HG02759 (cell line): Measurements from ENCODE around the gene COL5A2.

Source experiments
- ATAC-seq: cut with Tn5 transposase; IDR thresholded peaks from one replicate; pipeline ENCODE4 v1.9.1; 2021; ENCODE audit warnings: mild to moderate bottlenecking, moderate library complexity; ENCODE audit not compliant: unreplicated experiment

COL5A2 gene

DNA sequence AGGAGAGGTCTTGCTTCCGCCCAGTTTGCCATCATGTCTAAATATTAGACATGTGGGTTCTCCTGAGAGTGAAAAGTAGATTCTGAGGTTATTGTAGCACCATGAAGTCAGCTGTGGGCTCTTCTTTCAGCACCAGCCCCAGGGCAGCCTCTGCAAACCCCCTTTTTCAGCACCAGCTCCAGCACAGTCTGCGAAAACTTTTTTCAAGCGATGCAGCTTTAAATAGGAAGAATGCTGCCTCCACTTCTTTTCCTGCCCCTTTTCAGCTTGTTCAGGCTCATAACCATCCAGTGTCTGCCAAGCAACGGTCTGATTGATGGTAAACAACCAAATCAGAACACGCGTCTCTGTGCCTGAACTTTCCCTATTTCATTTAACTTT lies at the start of gene COL5A2:
Gene COL5A2 (minus strand): TSS at position 192 of the 381 bp plus-strand sequence. CDS start 157 bp downstream, at position 35.
- no peak for ATAC-seq

DNA sequence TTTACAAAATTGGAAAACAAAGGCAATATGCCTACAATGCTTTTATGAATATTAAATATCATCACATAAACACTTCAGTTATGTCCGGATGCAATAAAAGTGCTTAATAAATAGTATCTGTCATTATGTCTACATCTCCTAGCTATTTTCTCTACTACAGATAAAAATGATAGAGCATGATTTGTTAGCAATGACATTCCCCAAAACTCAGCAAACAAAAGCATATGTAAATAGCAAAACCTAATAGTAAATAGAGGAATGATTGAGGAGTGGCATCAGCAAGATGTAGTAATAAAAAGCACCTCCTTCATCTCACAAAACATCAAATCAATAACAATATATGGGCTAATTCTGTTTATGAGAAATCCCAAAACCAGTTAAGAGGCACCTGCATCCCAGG lies 46.5 kb upstream of the COL5A2 start:
- no peak for ATAC-seq

- ATAC-seq, result no peak
Observed at GRCh38 chr2:189225032-189225431, 45.5 kb upstream of the COL5A2 start.

DNA sequence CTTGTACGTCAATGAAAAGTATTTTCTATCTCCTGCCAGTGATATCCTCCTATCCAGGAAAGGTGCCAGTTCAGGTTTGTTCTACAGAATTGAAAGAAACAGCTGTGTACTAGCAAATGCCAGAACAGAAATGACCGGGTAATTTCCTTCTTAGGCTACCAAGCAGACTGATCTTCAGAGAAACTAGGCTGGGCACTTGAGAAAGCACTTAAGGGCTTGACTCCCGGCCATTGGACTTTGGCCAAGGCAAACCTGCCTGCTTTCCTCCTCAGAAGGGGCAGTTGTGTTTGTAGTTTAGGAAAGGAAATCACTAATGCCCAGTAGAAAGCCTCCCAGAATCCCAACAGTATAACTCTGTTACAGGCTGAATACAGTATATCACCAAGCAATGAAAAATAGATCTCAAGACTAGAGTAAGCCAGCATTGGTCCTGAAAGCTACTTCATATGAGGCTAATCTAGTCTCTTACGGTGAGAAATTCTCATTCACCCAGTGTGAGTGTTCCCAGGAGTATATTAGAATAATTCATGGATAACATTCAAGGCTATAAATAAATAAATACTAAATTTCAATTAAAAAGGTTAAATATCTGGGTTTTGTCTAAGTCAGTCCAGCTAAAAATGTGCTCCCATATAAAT lies 43.0 kb upstream of the COL5A2 start:
- no peak for ATAC-seq

DNA sequence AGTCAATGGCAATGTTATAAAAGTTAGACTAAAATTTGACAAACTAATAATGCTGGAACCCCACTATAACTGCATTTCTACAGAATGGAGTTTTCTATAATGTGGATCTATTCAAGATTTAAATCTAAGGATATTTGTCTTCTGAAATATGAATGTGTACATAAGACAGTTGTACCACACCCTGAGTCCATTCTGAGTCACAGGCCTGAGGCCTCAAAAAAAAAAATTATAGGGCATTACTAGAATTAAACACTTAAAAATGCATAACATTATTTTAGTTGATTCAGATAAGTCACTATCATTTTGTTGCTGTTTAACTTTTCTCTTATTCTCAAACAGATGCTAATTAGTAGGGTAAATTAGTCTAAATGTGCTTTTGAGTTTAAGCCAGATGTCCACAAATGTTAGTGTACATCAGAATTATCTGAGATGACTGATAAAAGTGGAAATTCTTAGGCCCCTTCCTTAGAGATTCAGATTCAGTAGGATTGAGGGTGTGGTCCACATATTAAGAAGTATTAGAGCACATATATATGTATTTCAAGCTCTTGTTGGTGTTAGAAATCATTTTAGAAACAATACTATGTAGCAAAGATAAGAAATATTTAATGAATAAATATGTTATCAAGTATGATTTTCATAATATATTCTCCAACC lies 42.4 kb upstream of the COL5A2 start:
- no peak for ATAC-seq

GRCh38 chr2:189218236-189218635 lies 38.7 kb upstream of the COL5A2 start:
- ATAC-seq, result no peak

DNA sequence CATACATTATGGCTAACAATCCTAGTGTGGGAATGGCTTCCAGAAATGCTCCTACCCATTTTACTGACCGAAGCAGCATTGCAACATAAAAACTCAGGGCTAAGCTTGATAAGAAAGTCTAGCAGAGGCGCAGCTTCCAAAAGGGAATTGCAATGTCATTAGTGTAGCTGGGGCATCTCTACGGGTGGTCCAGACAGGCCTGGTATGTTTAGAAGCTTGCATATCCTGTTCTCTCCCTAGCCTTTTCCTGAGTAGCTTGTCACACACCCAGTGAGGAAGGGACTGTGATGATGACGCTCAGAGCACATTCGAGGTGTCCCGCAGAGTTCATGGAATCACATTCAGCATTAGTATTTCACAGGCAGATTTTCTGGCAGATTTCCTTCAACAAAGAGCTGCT lies 38.0 kb upstream of the COL5A2 start:
- ATAC-seq, result no peak

DNA sequence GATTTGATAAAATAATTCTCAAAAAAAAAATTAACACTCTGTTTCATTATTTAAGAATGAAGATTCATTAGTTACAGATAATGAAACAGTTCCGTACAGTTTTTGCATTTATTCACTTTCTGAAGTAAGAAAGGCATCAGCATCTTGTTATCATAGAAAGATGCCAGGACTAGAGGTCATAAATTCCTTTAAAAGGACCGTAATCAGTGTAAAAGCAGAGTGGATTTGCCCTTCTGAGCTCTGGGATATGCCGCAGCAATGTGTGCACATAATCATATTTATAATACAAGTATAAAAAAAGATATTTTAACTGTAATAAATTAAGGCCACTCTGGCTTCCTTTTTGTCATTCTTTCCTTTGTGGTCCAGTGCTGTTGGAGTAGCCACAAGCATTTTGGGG lies 37.5 kb upstream of the COL5A2 start:
- ATAC-seq, result no peak

- no peak for ATAC-seq
Observed at GRCh38 chr2:189214484-189214883, 34.9 kb upstream of the COL5A2 start.

- ATAC-seq, result no peak
Observed at GRCh38 chr2:189213250-189213649, 33.7 kb upstream of the COL5A2 start.

- no peak for ATAC-seq
Observed at GRCh38 chr2:189210250-189211087, 30.9 kb upstream of the COL5A2 start.

- no peak for ATAC-seq
Observed at GRCh38 chr2:189208254-189208653, 28.7 kb upstream of the COL5A2 start.

DNA sequence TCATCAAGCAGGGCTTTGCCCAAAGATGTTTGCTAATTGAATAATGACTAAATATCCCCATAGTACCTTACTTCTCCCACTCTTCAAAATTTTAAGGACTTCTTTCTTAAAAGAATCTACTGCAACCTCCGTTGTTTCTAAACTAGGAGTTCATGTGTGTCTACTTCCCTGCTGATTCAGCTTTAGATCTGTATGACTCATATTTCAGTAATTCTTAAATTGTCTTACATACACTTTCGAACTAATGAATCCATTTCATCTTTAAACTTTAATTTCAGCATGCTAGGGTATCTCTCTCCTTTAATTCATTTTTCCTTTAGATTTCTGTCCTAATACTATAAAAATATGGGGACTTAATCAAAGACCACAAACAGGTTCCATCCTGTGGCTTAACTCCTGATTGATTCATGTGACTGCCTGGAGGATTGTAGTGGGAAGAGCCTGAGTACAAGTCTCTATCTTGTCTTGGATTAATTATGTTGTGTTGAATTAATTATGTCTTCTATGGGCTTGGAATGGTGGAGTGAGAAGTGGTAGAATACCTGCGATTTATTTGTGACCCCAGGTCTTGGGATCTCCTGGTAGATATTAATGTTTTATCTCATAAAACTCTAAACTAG lies 24.9 kb upstream of the COL5A2 start:
- no peak for ATAC-seq

GRCh38 chr2:189203177-189203799 lies 23.7 kb upstream of the COL5A2 start:
- no peak for ATAC-seq

DNA sequence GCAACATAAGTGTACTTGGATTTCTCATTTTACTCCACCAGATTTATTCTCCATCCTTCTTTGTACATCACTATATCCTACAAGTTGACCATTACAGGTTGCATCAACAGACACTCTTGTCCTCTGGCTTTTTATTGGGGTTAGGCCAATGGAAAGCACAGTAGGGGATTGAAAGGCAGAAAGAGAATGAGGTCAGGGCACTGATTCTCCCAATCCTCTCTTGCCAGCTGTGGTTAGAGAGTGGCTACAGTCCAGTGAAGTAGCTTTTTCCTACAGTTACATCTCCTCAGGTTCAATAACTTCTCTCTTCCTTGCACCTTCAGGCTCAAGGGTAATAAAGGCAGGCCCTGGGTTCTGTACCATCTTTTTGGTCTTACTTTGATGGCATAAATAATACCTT lies 20.2 kb upstream of the COL5A2 start:
- ATAC-seq, result no peak

GRCh38 chr2:189192766-189193165 lies 13.2 kb upstream of the COL5A2 start:
- no peak for ATAC-seq

DNA sequence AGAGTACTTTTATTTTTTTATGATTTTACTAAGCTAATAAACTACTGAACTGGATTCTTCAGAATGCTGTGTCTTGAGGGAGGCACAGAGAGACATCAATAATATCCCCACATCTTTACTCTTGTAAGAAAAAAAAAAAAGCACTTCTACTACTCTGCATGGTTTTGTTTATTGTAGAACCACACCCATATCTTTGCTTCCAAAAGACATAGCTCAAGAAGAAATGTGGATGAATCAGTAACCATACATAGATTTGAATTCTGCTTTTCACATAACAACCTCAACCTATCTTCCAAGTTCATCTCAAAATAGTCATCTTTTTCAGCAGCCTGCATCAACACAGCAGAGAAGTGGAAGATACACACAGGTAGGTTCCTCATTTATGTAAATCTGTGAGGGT lies 12.2 kb upstream of the COL5A2 start:
- no peak for ATAC-seq

DNA sequence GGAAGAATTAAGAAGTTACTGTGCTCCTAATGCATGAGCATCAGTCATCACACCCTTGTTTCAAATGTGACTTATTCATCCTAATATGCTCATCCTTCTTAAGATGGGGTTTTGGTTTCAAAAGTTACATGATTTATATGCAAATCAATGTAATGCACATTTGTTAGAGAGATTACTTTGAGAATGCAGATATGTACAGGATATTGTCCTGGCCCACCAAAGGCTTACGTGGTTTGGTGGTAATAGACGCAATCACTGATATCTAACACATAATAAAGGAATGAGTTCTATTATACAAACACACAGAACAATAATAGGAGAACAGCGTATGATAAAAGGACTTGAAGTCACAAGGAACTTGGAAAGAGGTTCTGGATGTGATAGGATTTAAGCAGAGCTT lies 11.1 kb upstream of the COL5A2 start:
- no peak for ATAC-seq

DNA sequence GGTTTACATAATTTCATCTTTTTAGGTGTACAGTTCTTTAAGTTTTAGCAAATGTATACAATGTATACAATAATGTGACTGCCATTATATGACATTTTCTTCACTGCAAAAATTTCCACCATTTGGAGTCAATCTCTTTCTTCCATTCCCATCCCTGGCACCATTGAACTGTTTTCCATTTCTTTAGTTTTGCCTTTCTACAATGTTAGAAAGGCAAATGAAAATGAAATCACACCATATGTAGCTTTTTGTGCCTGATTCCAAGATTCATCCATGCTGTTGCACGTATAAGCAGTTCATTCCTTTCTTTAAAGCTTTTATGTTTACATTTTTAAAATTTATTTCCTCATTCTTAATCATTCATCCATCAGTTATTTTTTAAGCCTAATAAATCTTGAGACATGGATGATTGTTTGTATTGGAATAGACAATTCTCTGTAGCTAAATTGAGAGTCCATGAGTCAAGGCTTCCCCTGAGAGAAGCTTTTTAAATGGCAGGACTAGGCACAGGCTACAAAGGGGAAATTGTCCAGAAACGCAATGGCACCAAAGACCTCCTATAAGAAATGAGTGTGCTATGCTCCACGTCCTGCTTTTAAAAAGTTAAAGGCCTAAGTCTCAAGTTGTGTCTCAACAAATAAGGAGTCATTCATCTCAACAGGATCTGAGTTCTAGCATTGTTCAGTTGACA lies 8.7 kb upstream of the COL5A2 start:
- ATAC-seq, result no peak

- no peak for ATAC-seq
Observed at GRCh38 chr2:189183170-189183569, 3.6 kb upstream of the COL5A2 start.

GRCh38 chr2:189181706-189182105 lies 2.1 kb upstream of the COL5A2 start:
- ATAC-seq, result no peak
